Activated CD8-positive, alpha-beta memory T cell treated with anti-CD3 and anti-CD28 coated beads for 24 hours (primary cell): ENCODE results near the gene CNGA2.

Experiments
- DNase-seq: peaks from one replicate; pipeline ENCODE4 v3.0.0-alpha.2; 2020

CNGA2 gene

DNA sequence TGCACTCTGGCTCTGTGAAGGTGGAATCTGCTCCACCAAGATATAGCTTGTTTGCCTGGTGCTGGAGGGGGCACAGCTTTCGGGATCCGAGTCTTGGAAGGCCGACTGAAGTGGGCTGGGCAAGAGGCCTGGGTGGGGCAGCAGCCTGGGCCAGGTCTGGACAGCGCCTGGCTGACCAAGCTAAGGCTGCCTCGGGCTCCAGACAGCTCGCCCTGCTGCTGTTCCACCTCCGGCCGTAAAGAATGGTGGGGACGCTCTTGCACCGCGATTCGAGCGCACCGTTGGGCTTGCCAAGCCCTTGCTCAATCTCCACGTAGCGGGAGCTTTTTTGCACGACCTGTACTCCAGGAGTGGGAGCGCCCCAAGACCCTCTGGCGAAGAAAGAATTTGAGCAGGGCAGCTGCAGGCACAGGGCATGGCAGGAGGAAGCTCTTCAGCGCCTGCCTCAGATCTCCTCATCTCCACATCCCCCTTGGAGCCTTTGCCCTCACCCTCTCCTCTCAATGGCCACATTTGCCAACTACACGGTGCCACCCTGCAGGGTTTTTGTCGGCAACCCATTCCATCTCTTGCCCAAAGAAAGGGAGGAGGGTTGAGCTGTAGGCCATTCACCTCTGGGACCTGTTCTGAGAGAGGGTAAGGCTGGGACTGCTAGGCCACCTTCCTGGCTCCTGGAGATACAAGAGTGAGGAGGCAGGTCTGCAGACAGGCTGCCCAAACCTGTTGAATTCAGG, 18.9 kb downstream of the CNGA2 start:
- DNase-seq: no peak

DNA sequence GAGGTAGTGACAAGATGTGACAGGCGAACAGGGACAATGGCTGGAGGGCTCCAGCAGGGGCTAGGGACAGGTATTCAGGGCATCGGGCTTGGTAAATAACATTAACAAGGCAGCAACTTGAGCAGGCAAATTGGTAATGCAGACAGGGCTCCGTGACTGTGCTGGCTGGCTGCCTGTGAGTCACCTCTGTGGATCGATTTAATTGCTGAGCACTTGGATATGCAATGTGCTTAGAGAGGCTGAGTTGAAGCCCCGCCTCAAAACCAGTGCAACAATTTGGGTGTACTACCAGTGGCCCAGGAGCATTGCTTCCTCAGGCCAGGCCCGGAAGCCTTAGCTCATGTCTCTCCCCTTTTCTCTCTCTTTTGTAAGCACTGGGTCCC, 19.5 kb downstream of the CNGA2 start:
- no peak for DNase-seq

DNA sequence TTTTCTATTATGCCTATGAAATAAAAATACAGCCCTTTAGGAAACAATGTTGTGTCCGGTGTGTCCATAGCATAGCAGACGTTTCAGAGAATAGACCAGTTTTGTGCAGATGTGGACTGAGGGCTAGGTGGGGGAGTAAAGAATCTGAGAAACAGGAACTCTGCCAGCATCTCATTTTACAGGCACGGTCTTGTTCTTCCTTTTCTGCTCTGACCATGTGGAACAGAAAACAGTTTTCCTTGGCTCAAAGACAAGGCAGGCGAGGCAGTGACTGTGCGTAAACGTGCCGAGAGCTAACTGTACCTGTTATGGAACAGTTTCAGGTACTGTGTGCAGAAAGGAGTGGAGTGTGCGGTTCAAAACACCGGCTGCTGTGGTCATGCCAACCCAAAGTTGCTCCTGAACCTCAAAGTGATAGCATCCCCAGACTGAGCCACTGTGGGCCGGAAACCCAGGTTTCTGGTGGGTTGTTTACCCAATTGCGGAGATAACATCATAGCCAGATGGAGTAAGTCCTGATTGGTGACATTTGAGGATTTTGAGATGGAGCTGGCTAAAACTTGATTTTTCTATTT, 20.2 kb downstream of the CNGA2 start:
- no peak for DNase-seq

DNA sequence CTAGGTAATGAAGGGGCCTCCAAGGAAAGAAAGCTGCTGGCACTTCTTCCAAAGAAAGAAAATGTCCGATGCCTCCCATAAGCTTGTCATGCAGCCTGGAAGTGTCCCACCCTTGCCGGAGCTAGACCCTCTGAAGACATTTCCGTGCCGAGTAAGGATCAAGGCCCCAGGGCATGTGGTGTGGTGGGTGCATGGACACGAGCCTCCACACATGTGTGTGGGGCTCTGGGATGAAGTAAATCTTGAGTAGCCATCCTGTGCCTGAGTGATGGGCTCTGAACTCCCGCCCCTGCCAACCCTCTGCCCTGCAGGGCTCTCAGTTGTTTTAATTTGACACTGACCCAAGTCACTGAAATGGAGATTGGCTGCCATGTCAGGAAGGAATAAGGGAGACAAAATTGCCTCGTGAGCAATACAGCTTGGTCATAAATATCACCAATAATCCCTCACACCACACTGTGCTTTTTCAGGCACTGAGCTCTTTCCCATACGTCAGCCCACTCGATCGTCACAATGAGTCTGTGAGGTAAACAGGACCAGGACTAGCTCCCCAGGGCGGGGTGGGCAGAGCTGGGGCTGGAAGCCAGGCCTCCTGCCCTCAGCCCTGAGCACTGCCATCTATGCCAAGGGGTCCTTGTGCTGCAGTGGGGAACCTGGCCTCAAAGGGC, 24.6 kb downstream of the CNGA2 start:
- no peak for DNase-seq

DNA sequence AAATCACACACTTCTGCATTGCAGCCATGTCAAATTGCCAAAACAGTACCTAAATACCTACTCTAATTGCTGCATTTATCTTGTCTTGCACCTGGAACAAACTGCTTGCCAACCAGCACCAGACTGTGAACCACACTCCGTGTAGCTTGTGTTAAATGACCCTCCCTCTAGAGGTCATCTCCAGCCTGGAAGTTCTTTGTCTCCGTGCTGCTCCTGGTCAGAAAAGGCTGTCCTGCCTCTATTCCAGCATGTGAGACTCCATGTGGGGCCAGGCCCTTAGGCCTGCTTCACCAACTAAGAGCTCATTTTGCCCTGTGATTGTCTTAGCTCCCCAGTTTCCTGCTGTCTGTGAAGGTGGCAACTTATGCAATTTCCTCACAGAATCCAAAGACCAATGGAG, 28.3 kb downstream of the CNGA2 start:
- no peak for DNase-seq

DNA sequence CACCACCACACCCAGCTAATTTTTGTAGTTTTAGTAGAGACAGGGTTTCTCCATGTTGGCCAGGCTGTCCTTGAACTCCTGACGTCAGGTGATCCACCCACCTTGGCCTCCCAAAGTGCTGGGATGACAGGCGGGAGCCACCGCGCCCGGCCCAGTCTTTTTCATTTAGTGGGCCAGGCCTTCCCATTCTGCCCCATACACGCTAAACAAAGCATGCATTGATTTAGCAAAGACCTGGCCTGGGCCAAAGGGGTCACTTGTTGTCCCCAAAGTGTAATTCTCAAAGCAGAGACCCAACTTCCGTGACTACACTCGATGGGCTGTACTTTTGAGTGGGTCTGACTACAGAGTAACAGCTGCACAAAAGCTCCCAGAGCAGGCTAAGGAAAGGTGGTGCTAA, 29.2 kb downstream of the CNGA2 start:
- no peak for DNase-seq

DNA sequence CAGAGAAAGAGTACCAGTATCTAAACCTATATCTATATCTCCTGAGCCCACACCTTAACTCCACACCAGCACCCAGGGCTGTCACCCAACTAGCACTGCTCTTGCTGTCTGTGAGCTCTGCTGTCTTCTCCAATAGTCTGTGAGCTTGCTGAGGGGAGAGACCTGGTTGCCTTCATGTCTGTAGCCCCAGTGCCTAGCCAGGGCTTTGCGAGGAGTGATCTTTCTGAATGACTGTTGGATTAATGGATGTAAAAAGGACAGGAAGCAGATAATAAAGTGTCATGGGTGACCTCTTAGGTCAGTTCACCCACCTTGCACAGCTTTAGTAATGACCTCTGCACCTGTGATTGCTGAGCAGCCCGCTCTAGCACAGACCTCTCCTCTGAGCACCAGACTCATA, 30.5 kb downstream of the CNGA2 start:
- no peak for DNase-seq

DNA sequence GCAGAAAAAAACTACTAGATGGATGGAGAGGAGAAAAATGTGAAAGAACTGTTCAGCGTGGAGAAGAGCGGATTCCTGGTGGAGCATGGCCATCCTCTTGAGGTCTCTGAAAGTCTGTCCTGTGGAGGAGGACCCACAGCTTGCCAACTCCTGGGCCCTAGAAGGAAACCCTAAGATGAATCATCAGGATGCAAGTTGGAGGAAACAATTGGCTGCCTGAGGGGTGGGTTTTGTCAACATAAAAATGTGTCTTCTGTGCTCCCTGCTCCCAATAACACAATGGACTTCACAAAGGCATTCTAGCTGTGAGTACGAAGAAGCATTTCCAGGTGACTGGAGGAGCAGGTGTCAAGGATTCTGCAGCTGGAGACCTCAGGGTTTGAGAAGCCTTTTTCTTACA, 37.2 kb downstream of the CNGA2 start:
- DNase-seq: no peak

DNA sequence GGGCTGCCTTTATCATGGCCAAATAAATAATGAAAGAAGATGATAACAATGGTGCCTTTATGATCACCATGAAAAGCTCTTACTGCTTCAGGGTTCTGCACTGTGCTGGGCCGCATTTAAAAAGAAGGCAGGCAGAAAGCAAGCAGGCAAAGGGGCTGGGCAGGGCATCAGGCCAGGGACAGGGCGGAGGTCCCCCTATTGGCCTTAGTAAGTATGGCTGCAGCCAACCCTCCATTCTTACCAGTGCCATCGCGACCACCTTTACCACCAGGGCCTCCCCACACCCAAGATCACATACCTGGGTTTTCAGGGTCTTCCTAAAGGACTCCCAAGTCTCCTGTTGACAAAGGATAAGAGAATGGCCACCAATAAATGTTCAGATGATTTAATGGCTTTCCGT, 38.9 kb downstream of the CNGA2 start:
- no peak for DNase-seq

DNA sequence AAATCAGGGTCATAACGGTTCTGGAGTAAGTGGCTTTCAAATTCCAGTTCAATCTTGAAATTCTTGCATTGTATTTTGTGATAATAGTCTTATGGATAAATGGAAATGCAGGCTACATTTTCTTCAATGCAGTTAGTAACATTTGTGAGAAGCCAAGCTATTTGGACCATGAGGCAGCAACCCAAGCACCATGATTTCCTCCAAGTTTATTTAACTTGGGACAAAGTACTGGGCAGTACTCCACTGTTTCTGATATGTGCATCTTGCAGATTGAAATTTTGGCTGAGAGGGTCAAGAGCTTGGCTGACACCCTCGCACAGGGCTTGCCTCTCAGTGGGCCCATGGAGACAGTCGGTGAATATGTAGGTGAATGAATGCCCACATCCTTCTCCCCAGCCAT, 39.9 kb downstream of the CNGA2 start:
- DNase-seq: no peak

DNA sequence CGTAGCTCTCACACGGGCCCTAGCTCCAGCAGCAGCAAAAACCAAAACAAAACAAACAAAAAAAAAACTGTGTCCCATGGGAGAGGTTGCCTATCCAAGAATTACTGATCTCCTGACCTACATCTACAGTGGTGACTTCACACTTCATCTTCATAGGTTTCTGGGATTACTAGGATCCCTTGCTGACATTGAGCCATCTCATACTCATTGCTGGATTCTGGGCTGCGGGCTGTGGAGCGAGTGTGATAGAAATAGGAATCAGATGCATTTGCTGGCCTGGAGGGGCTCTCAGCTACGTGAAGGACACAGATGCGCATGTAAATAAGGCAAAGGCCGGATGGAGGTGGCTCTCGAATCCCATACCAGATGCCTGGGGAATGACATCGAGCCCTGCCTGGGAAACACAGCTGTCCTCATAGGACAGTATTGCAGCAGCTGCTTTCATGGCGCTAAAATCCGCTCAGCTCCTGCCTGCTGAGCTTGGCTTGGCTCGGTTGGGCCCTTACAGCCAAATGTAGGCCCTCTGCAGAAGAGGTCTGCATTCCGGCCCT, 41.7 kb downstream of the CNGA2 start:
- DNase-seq: no peak

DNA sequence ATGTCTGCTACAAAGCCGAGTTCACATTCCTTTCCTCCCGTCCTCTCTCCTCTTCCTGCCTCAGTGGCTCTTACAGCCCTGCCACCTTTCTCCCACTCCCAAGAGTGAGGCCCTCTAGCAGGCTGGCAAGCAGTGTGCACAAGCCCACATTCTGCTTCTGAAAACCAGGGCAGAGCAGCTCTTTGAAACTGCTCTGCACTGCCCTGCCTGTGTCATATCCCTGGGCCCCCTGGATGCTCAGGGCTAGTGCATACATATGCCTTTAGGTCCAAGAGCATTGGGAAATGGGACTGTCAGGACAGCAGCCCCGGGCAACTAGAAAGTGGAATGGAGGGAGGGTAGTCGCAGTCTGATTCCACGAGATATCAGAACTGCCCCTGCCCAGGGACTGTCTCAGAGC, 42.4 kb downstream of the CNGA2 start:
- no peak for DNase-seq

DNA sequence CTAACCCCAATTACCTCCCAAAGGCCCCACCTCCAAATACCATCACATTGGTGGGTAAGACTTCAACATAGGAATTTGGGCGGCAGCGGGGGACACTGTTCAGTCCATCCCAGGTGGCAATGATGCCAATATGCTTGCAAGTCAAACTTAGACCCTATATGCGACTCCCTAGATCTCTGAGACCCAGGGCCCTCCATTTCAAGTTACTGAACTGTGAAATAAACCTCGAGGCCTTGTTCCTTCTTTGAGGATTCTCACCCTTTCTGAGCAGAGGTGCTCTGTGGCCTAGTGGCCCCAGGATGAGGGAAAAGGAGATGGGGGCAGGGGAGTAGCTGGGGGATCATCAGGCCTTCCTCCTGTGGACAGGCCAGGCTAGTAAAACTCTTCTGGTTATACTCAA, 44.7 kb downstream of the CNGA2 start:
- no peak for DNase-seq

DNA sequence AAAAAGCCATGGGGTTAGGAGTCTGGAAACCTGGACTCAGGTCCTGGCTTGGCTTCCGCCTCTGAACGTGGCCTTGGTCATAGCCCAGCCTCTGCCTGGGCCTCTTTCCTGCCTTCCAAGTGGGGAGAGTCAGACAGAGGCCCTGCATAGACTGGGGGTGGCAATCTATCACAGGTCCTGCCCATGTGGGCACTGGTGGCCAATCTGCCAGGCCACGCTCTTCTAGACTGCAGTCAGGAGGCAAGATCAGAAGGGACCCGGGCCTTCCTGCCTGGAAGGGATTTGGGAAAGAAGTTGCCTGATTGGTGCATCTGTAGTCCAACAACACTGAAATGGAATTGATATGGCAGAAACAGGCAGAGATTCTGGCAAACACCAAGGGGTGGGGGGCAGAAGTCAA, 46.1 kb downstream of the CNGA2 start:
- DNase-seq: no peak

DNA sequence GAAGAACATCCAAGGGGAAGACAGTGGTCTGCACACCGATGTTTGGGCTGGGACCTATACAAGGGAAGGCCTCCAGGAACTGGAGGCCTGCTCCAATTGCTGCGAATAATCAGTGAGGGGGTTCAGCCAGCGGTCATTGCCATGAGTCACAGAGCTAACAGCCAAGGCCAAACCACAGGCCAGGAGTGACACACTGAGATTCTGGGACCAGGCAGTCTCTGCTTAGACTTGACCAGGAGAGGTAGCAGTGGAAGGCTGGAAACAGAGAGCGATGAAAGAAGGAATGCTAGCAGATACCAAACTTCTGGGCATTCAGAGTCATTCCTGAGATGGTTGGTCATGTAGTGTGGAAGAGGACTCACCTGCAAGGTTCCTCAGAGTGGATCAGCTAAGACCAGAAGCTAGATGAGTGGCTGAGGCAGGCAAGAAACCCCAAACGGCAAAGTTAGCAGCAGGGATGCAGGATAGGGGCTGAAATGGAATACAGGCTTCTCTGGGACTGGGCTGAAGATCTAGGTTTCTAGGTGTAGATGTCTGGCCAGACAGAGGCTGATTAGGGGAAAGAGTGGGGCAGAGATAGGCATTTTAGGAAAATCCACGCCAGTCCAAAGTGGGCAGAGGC, 54.7 kb downstream of the CNGA2 start:
- no peak for DNase-seq

DNA sequence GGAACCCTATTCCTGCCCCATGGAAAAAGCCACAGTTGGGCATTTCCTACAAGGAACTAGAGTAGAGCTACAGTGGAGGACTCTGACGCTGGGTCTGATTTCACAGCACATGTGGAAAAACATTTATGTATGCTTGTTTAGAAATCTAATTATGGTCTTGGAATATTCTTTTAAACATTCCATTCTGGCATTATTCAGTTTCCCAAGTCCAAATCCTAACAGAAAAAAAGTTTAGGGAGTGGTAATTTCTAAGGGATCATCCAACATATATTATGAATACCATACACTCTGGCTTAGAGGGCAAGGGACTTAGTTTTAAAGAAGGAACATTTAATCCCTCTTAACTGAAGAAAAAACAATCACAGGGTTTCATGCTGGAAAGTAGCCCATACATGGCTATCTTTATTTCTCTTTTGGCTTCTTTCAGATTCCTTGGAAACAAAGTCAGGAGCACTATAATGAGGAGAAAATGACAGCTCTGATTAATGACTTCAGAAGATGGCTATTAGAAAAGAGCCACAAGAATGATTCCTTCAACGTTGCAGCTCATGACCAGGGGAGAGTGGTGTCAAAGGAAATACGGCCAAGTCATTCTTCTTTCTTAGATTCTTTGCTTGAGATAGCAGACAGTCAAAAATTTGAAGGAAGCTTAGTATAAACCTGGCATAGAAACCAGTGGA, 56.1 kb downstream of the CNGA2 start:
- no peak for DNase-seq

DNA sequence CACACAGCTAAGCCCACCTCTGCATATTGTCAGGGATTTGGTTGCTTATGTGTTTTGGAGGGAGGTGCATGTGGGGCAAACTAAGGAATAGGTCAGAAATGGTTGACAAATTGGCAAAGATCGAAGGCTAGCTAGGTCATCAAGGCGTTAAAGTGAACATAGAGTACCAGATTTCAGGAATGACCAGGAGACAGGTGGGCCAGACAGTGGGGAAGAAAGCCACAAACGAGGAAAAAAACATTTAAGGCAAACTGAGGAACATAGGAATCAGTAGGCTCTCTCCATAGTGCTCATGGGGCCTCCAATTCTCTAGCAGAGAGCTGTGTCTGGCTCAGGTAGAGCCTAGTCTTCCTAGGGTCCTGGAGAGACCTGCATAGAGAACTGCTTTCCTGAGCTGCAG, 57.4 kb downstream of the CNGA2 start:
- no peak for DNase-seq

DNA sequence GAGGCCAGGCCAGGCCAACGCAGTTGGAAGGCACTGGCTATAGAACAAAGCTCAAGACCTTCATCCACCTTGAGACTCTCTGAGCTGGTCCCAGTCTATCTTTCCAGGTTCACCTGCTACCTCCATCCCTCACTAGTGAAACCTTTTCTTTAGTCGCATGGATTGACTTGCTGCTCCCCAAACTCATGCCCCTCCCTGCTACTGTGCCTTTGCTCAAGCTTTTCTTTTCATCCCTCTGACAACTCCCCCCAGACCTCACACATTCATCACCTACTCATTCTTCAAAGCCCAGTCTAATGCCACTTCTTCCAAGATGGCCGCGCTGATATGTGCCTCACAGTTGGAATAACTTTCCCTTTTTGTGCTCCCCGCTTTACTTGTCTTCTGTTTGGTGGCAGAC, 58.0 kb downstream of the CNGA2 start:
- no peak for DNase-seq

DNA sequence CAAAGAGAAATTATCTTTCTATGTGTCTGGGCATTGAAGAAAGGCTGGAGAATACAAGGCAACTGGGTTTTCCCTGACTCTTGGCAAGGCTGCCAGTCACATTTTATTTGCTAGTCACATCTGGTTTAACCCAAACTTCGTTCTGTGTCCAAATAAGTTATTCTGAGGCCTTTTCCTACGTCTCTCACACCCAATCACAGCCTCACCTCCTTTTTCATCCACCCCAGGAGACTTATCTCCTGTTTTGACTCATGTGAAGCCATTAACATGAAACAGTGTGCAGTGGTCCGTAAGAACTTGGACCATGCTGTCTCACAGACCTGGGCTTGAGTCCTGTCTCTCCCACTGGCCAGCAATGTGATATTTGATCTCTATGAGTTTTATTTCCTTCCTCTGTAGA, 59.3 kb downstream of the CNGA2 start:
- no peak for DNase-seq
